ENCODE results near the gene TOMM70. TPM values are rescaled to one million over a fixed set of nuclear protein-coding genes. Genes with fewer than 3 reads are reported as not detected.

The TOMM70 gene
- total and polyA plus RNA-seq, 2 of the 8 experiments (the other 6 are each of a cell fraction or from before 2014, with no cell fraction given), result 10.9 to 52.1 TPM

- Histone ChIP-seq H2BK12ac (ENCODE audit: low read depth, low read length) (no peak overlapping the region), H3K4me3 (ENCODE audit: extremely low read depth in 1 of 4, insufficient read depth in 2 of 4, low read depth in 3 of 4, low read length in 4 of 4) (no peak overlapping the region), H3K9ac (replicated peaks in 1 of 4; ENCODE audit: extremely low read depth in 1 of 4, low read depth in 3 of 4, low read length in 3 of 4) (no peak overlapping the region), H4K20me1 (replicated peaks in 1 of 2; ENCODE audit: control insufficient read depth in 1 of 2, insufficient read depth in 2 of 2, low read length in 2 of 2) (no peaks in the 10 kb centered on the region), H4K5ac (ENCODE audit: insufficient read length, low read depth, low read length) (no peak overlapping the region), H3K14ac (ENCODE audit: insufficient read length) (no peak overlapping the region), H3K4ac (replicated peaks; ENCODE audit: insufficient read length, low read depth, low read length) (no peak overlapping the region), H3K56ac (replicated peaks; ENCODE audit: insufficient read length, low read depth, low read length) (no peak overlapping the region), H2BK120ac (replicated peaks; ENCODE audit: low read depth, low read length) (no peak overlapping the region), H3K4me2 (ENCODE audit: insufficient read depth in 1 of 2, low read depth in 2 of 2, low read length in 2 of 2) (no peak overlapping the region), H2AK5ac (ENCODE audit: low read depth, low read length) (no peak overlapping the region), H3K79me2 (ENCODE audit: control insufficient read depth in 1 of 2, insufficient read depth in 2 of 2, low read length in 2 of 2) (no peaks in the 10 kb centered on the region), H3K36me3 (ENCODE audit: control insufficient read depth in 2 of 4, insufficient read depth in 4 of 4, low read length in 3 of 4) (peaks cover 0 to 1% (median 0%) of the 10 kb centered on the region in 4 experiments; a peak in 2 of 8 replicates), H2BK5ac (ENCODE audit: low read depth, low read length) (no peak overlapping the region), H3K79me1 (ENCODE audit: low read depth, low read length) (no peaks in the 10 kb centered on the region), H4K91ac (replicated peaks; ENCODE audit: insufficient read length, low read length) (no peak overlapping the region), H4K8ac (ENCODE audit: extremely low read depth, insufficient read depth, low read length) (no peak overlapping the region), H3K9me3 (ENCODE audit: insufficient read depth in 2 of 2, low read depth in 1 of 2, low read length in 1 of 2) (no peaks in the 10 kb centered on the region; a peak in 1 of 4 replicates), H2AFZ (ENCODE audit: low read length) (no peak overlapping the region), H2BK20ac (ENCODE audit: low read length) (no peak overlapping the region), H3K4me1 (replicated peaks in 1 of 4; ENCODE audit: control insufficient read depth in 3 of 4, insufficient read depth in 4 of 4, low read length in 3 of 4) (no peaks in the 10 kb centered on the region), H3K18ac (ENCODE audit: extremely low read depth, low read length) (no peak overlapping the region), H3K23ac (ENCODE audit: insufficient read length) (no peak overlapping the region), H3K27ac (ENCODE audit: low read depth, low read length) (no peak overlapping the region), H2BK15ac (ENCODE audit: low read length) (no peak overlapping the region), H3K27me3 (replicated peaks in 1 of 4; ENCODE audit: control insufficient read depth in 3 of 4, extremely low read depth in 1 of 4, insufficient read depth in 3 of 4, low read length in 3 of 4) (no peaks in the 10 kb centered on the region), H3K23me2 (ENCODE audit: low read depth, low read length) (no peaks in the 10 kb centered on the region)
- POLR2A ChIA-PET (ENCODE audit: partially characterized antibody), result no interaction called here
- no peak for TF ChIP-seq RBBP5 (IDR thresholded peaks at IDR 0.05; ENCODE audit: borderline replicate concordance, low read depth, low read length)
- no peak for TF ChIP-seq TBP (IDR thresholded peaks at IDR 0.05; ENCODE audit: low read depth, low read length)
- TF ChIP-seq TAF7 (optimal IDR thresholded peaks at IDR 0.05; ENCODE audit: borderline replicate concordance, low read depth, low read length), result no peak
- no peak for TF ChIP-seq CHD2 (IDR thresholded peaks at IDR 0.05; ENCODE audit: low read length)
- TF ChIP-seq MAFK (IDR thresholded peaks at IDR 0.05; ENCODE audit: low read depth, low read length), result no peak
- CTCF ChIA-PET (ENCODE audit: partially characterized antibody), result no interaction called here
- FAIRE-seq (no peak), DNase-seq (ENCODE audit: low read depth in 1 of 2, low spot score in 2 of 2) (no peak)
Observed at GRCh38 chr3:100324044-100324443, 76.8 kb downstream of the TOMM70 start.

Measured in H1 (cell line).